Astrocyte of the cerebellum (primary cell): ENCODE results near the gene SLIT3.

ENCODE experiments used
- DNase-seq: peaks from one replicate; pipeline ENCODE4 v3.0.0-alpha.2; 2011; ENCODE audit warnings: low read depth
- H3K4me3 ChIP-seq: 2 replicates; pipeline ENCODE4 v1.5.1; 2011; ENCODE audit warnings: mild to moderate bottlenecking, low read depth, low read length, moderate library complexity
- CTCF ChIP-seq: IDR thresholded peaks from 2 replicates; pipeline ENCODE4 v1.5.1; 2012; ENCODE audit warnings: low read length, low read depth, moderate library complexity, mild to moderate bottlenecking; ENCODE audit errors: missing control alignments
- in situ Hi-C: cut with HindIII; loops from 2 replicates; pipeline ENCODE4 v1.10.0; 2017; ENCODE audit warnings: low sequenced_read_pairs

The SLIT3 gene

DNA sequence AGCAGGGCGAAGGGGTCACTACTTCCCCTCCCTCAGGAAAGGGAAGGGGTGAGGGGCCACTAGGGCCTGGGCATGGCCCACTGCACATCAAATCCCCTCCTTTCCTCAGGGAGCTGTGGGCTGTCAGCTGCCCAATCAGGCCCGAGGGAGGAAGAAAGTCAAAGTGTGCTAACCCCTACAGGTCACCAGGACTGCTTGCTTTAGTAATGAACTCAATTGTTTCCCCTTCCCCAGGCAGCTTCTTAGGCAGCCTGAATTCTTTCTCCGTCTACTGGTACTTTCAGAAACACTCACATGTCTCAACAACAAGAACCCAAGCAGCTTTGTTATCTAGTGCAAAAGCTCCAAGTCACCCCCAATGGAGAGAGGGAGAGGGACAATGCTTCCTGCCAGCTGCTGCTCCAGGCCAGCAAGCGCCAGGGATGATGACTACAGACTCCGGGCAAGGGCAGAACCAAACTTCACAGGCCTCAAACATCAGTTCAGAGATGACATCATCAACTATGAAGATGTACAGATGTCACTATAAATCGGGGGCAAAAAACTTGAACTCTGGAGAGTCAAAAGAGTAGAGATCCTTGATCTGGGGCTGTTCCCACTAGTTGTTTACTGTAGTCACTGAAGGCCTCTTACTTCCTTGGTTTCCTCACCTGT, 100.7 kb downstream of the SLIT3 start:
- DNase-seq: no peak
- TF ChIP-seq CTCF: no peak
- in situ Hi-C loops: no loop called here
- H3K4me3 ChIP-seq: no peak overlapping the region

DNA sequence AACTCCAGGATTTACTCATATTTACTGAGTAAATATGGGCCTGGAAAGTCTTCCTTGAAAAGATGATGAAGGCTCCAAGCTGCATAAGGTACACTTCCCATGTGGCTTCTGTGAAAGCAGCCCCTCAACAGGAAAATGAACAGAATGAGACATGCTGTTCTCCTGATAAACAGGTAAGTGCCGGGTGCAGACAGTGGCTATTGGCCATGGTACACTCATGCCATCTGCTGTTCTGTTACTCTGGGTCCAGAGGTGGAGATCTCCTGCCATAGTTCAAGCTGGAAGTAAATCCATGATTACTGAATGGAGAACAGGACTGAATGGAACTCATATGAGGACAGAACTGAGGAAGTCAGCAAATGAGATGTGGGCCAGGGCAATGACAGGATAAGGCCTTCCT, 103.6 kb downstream of the SLIT3 start:
- TF ChIP-seq CTCF: no peak
- no peak for DNase-seq
- in situ Hi-C loops: no loop called here
- H3K4me3 ChIP-seq: no peak overlapping the region

GRCh38 chr5:169196059-169196458, 104.9 kb downstream of the SLIT3 start:
- in situ Hi-C loops: no loop called here
- no peak for TF ChIP-seq CTCF
- H3K4me3 ChIP-seq: no peak overlapping the region
- no peak for DNase-seq

DNA sequence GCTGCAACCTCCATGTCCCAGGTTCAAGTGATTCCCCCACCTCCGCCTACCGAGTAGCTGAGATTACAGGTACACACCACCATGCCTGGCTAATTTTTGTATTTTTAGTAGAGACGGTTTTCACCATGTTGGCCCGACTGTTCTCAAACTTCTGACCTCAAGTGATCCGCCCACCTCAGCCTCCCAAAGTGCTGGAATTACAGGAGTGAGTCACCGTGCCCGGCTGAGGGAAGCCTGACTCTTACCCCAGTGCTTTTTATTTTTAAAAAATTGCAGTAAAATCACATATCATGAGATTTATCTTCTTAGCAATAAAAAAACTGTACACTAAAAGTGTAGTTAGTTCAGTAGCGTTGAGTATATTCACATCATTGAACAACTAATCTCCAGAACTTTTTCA, 105.3 kb downstream of the SLIT3 start:
- in situ Hi-C loops: no loop called here
- no peak for DNase-seq
- no peak for TF ChIP-seq CTCF

DNA sequence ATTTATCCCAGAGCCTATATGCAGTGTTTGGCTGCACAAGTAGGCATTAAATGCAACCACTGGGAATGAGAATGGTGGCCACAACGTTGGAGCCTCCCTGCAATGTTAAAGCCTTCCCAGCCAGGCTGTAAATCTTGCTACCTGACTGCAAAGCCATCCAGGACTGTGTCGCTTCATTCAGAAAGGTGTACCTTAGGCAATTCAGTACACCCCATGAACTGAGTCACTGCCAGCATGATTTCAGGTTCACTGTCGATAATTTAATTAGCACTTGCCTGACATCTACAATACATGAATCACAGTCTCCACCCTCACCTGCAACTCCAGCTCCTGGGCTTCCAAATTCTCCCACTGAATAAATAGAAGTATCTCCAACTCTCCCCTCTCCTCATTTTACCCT, 108.4 kb downstream of the SLIT3 start:
- H3K4me3 ChIP-seq: no peak overlapping the region
- DNase-seq: no peak
- in situ Hi-C loops: no loop called here
- TF ChIP-seq CTCF: no peak

More for the DNA sequence above, 105.3 kb downstream of the SLIT3 start:
- no peak overlapping the region for H3K4me3 ChIP-seq

GRCh38 chr5:169190849-169191248, 110.1 kb downstream of the SLIT3 start:
- TF ChIP-seq CTCF: no peak
- in situ Hi-C loops: no loop called here
- H3K4me3 ChIP-seq: no peak overlapping the region
- DNase-seq: no peak
